ENCODE results near the gene DRC1. TPM values are rescaled to one million over a fixed set of nuclear protein-coding genes. Genes with fewer than 3 reads are reported as not detected.

DRC1 gene
- total and polyA plus RNA-seq, 8 donors: 0.19 to 0.54 TPM; not detected in 6

GRCh38 chr2:26410764-26411243 lies 9.1 kb downstream of the DRC1 start:
- H3K27me3 ChIP-seq: no peaks in the 10 kb centered on the region
- no peak for TF ChIP-seq CTCF (IDR thresholded peaks at IDR 0.05)
- H3K27ac ChIP-seq: no peak overlapping the region
- intact Hi-C loops (cut with DNase I): no loop called here
- no peak for ATAC-seq
- no peak for FAIRE-seq
- no peaks in the 10 kb centered on the region for H3K9me3 ChIP-seq
- no peak overlapping the region for H3K4me3 ChIP-seq
- 91 to 94% methylated on average over 2 of the region's 2 CpGs for WGBS, 2 donors
- no peaks in the 10 kb centered on the region for H3K36me3 ChIP-seq
- H3K4me1 ChIP-seq: no peaks in the 10 kb centered on the region
- no peak for DNase-seq

- intact Hi-C loops (cut with DNase I): no loop called here
- Histone ChIP-seq H3K27me3 (no peaks in the 10 kb centered on the region), H3K27ac (no peak overlapping the region), H3K36me3 (no peaks in the 10 kb centered on the region), H3K4me1 (no peaks in the 10 kb centered on the region), H3K4me3 (no peak overlapping the region), H3K9me3 (no peaks in the 10 kb centered on the region)
- WGBS, 2 donors: 84 to 89% methylated on average over 6 of the region's 6 CpGs
- TF ChIP-seq CTCF (IDR thresholded peaks at IDR 0.05): no peak
- DNase-seq (no peak), FAIRE-seq (no peak), ATAC-seq (no peak)
Observed at GRCh38 chr2:26411419-26411818, 9.7 kb downstream of the DRC1 start.

GRCh38 chr2:26412091-26412673 lies 10.5 kb downstream of the DRC1 start:
- 77 to 78% methylated on average over 10 of the region's 10 CpGs for WGBS, 2 donors
- H3K9me3 ChIP-seq: no peaks in the 10 kb centered on the region
- ATAC-seq (no peak), FAIRE-seq (no peak), DNase-seq (no peak)
- no peaks in the 10 kb centered on the region for H3K27me3 ChIP-seq
- no peaks in the 10 kb centered on the region for H3K36me3 ChIP-seq
- TF ChIP-seq CTCF (IDR thresholded peaks at IDR 0.05): no peak
- H3K4me1 ChIP-seq: no peaks in the 10 kb centered on the region
- H3K27ac ChIP-seq: no peak overlapping the region
- no peak overlapping the region for H3K4me3 ChIP-seq
- intact Hi-C loops (cut with DNase I): no loop called here

- no peaks in the 10 kb centered on the region for H3K27me3 ChIP-seq
- FAIRE-seq (no peak), DNase-seq (no peak), ATAC-seq (peak in 1 of 4 donors; percentile 37)
- no peak for TF ChIP-seq CTCF (IDR thresholded peaks at IDR 0.05)
- no peaks in the 10 kb centered on the region for H3K4me1 ChIP-seq
- no peak overlapping the region for H3K27ac ChIP-seq
- no peaks in the 10 kb centered on the region for H3K36me3 ChIP-seq
- 91 to 96% methylated on average over 3 of the region's 3 CpGs for WGBS, 2 donors
- H3K9me3 ChIP-seq: no peaks in the 10 kb centered on the region
- H3K4me3 ChIP-seq: no peak overlapping the region
- intact Hi-C loops (cut with DNase I): no loop called here
Observed at GRCh38 chr2:26414311-26414710, 12.6 kb downstream of the DRC1 start.

- Histone ChIP-seq H3K4me1 (no peaks in the 10 kb centered on the region), H3K36me3 (no peaks in the 10 kb centered on the region), H3K4me3 (no peak overlapping the region), H3K9me3 (no peaks in the 10 kb centered on the region), H3K27me3 (no peaks in the 10 kb centered on the region), H3K27ac (no peak overlapping the region)
- WGBS, 2 donors: 86 to 90% methylated on average over 5 of the region's 5 CpGs
- no peak for FAIRE-seq
- no peak for TF ChIP-seq CTCF (IDR thresholded peaks at IDR 0.05)
- DNase-seq: no peak
- intact Hi-C loops (cut with DNase I): no loop called here
- ATAC-seq: no peak
Observed at GRCh38 chr2:26421961-26422360, 20.2 kb downstream of the DRC1 start.

Data from pancreas (tissue), 10 donors.